HG02610 (cell line): Measurements from ENCODE around the gene SLC35G6.

Experiments used
- ATAC-seq: cut with Tn5 transposase; IDR thresholded peaks from one replicate; pipeline ENCODE4 v1.9.1; 2021; ENCODE audit warnings: mild to moderate bottlenecking, moderate library complexity; ENCODE audit not compliant: unreplicated experiment

The SLC35G6 gene

GRCh38 chr17:7499161-7499560 is 17.9 kb downstream of the SLC35G6 start:
- no peak for ATAC-seq

- ATAC-seq, result no peak
Measured at GRCh38 chr17:7501729-7502128, 20.5 kb downstream of the SLC35G6 start.

- ATAC-seq, result no peak
Measured at GRCh38 chr17:7502171-7502847, 21.1 kb downstream of the SLC35G6 start.

- no peak for ATAC-seq
Measured at GRCh38 chr17:7502987-7503386, 21.7 kb downstream of the SLC35G6 start.

- no peak for ATAC-seq
Measured at GRCh38 chr17:7503521-7503920, 22.3 kb downstream of the SLC35G6 start.

- ATAC-seq, result no peak
Measured at GRCh38 chr17:7508145-7508544, 26.9 kb downstream of the SLC35G6 start.

- ATAC-seq, result no peak
Measured at GRCh38 chr17:7508846-7509245, 27.6 kb downstream of the SLC35G6 start.

GRCh38 chr17:7509937-7510336 is 28.7 kb downstream of the SLC35G6 start:
- ATAC-seq, result no peak

GRCh38 chr17:7511108-7511507 is 29.9 kb downstream of the SLC35G6 start:
- no peak for ATAC-seq

GRCh38 chr17:7512105-7512504 is 30.9 kb downstream of the SLC35G6 start:
- ATAC-seq, result no peak

- ATAC-seq, result no peak
Measured at GRCh38 chr17:7512824-7513540, 31.7 kb downstream of the SLC35G6 start.

GRCh38 chr17:7513850-7514419 is 32.7 kb downstream of the SLC35G6 start:
- ATAC-seq, result no peak

GRCh38 chr17:7515911-7516610 is 34.8 kb downstream of the SLC35G6 start:
- ATAC-seq, result no peak

GRCh38 chr17:7523033-7523432 is 41.8 kb downstream of the SLC35G6 start:
- ATAC-seq, result no peak

- no peak for ATAC-seq
Measured at GRCh38 chr17:7528842-7529241, 47.6 kb downstream of the SLC35G6 start.

- ATAC-seq, result no peak
Measured at GRCh38 chr17:7530023-7530900, 49.0 kb downstream of the SLC35G6 start.
